ENCODE measurements around the gene IL18RAP.

- TF ChIP-seq TARDBP (IDR thresholded peaks at IDR 0.05), result no peak
- TF ChIP-seq L3MBTL2 (conservative IDR thresholded peaks at IDR 0.05), result no peak
- no peak for TF ChIP-seq CTBP1 (IDR thresholded peaks at IDR 0.05; ENCODE audit: borderline replicate concordance)
- no peak for TF ChIP-seq BHLHE40 (IDR thresholded peaks at IDR 0.05; ENCODE audit: borderline replicate concordance)
- TF ChIP-seq FOXA1 (IDR thresholded peaks at IDR 0.05), result no peak
- no peak for TF ChIP-seq NFRKB (IDR thresholded peaks at IDR 0.05)
- TF ChIP-seq SUZ12 (IDR thresholded peaks at IDR 0.05), result no peak
- no peak for TF ChIP-seq FOXK2 (IDR thresholded peaks at IDR 0.05)
These were observed 4.3 kb downstream of the IL18RAP start for GRCh38 chr2:102427249-102427648.

Data from HEK293T (cell line).